Endothelial cell (in vitro differentiated cells): ENCODE data around the gene GUCY2C. TPM values are rescaled to one million over a fixed set of nuclear protein-coding genes. Genes with fewer than 3 reads are reported as not detected.

Experiments used
- total RNA-seq: library from RNA; stranded (reverse); fragmentation: NEBNext Ultra II Directional; extraction: Animal tissue kit (Norgen Biotek cat#: 25700); gene quantifications from one replicate; pipeline ENCODE4 v1.2.1, GENCODE V29; 2021; ENCODE audit not compliant: unreplicated experiment

Gene GUCY2C
- total RNA-seq, 1 donor from 2014 or later: 0.36 TPM

Other genes with a start within 250 kb of the GUCY2C start
- 21.2 TPM for gene PLBD1, start 128.7 kb downstream of the GUCY2C start, total RNA-seq
- gene WBP11, start 106.9 kb upstream of the GUCY2C start, total RNA-seq: 64.6 TPM
- gene C12orf60, start 107.1 kb upstream of the GUCY2C start, total RNA-seq: 1.8 TPM
- 0.13 TPM for gene SMCO3, start 117.6 kb upstream of the GUCY2C start, total RNA-seq
- 3.5 TPM for gene ART4, start 146.9 kb upstream of the GUCY2C start, total RNA-seq
- gene MGP, start 189.3 kb upstream of the GUCY2C start, total RNA-seq: 0.26 TPM
- gene ERP27, start 241.9 kb upstream of the GUCY2C start, total RNA-seq: 0.46 TPM